Natural killer cell (primary cell): ENCODE results near the gene ORC6. TPM values are rescaled to one million over a fixed set of nuclear protein-coding genes. Genes with fewer than 3 reads are reported as not detected.

Experiments
- ATAC-seq, 3 donors: fragments of 150-1000 bp in 2 of 3; fragments of 200-7000 bp in 1 of 3; cut with Tn5 transposase; 1 replicate in 1 of 3; 2 replicates in 2 of 3; pipeline ENCODE4 v1.10.0; 2021; ENCODE audit warnings: mild to moderate bottlenecking in 2 of 3, moderate library complexity in 2 of 3
- DNase-seq, 2 donors: peaks; one replicate each; pipeline versions ENCODE4 v3.0.0 to v3.0.0-alpha.2; 2013 to 2021; ENCODE audit warnings: mixed read lengths in 1 of 2
- H3K27ac ChIP-seq: one replicate; pipeline ENCODE4 v1.5.1; 2013; ENCODE audit warnings: mild to moderate bottlenecking, low read length
- H3K27me3 ChIP-seq: one replicate; pipeline ENCODE4 v1.6.1; 2013; ENCODE audit warnings: low read length; ENCODE audit not compliant: control insufficient read depth, insufficient read depth
- H3K36me3 ChIP-seq: one replicate; pipeline ENCODE4 v1.6.1; 2013; ENCODE audit warnings: low read length; ENCODE audit not compliant: control insufficient read depth, insufficient read depth
- H3K4me1 ChIP-seq: one replicate; pipeline ENCODE4 v1.6.1; 2013; ENCODE audit warnings: low read length; ENCODE audit not compliant: control insufficient read depth, insufficient read depth
- H3K4me3 ChIP-seq: one replicate; pipeline ENCODE4 v1.5.1; 2013; ENCODE audit warnings: low read length
- H3K9me3 ChIP-seq: one replicate; pipeline ENCODE4 v1.6.1; 2013; ENCODE audit warnings: low read length; ENCODE audit not compliant: control insufficient read depth, insufficient read depth
- H3K27ac Mint-ChIP-seq, 2 donors: one replicate each; pipeline ENCODE4 v1.8.0; 2022; ENCODE audit warnings: mild to moderate bottlenecking in 2 of 2, mixed read lengths in 2 of 2, moderate library complexity in 1 of 2
- H3K27me3 Mint-ChIP-seq, 2 donors: one replicate each; pipeline ENCODE4 v1.8.0; 2022; ENCODE audit warnings: low read depth in 2 of 2, mixed read lengths in 2 of 2
- H3K36me3 Mint-ChIP-seq: one replicate; pipeline ENCODE4 v1.8.0; 2022; ENCODE audit warnings: mixed read lengths
- H3K4me1 Mint-ChIP-seq, 2 donors: one replicate each; pipeline ENCODE4 v1.8.0; 2022; ENCODE audit warnings: mixed read lengths in 2 of 2
- H3K4me3 Mint-ChIP-seq: one replicate; pipeline ENCODE4 v1.8.0; 2022; ENCODE audit warnings: mild to moderate bottlenecking, moderate library complexity, mixed read lengths
- H3K9me3 Mint-ChIP-seq, 2 donors: one replicate each; pipeline ENCODE4 v1.8.0; 2022; ENCODE audit warnings: mixed read lengths in 2 of 2
- WGBS: methylation state at CpG from one replicate; pipeline ENCODE4 v1.1.7; 2013; ENCODE audit warnings: missing lambda C conversion rate; ENCODE audit not compliant: insufficient coverage; 5-methylcytosine and 5-hydroxymethylcytosine counted together
- intact Hi-C: fragments of 100-400 bp; cut with micrococcal nuclease; formaldehyde crosslinking; loops from one replicate; pipeline ENCODE4 v1.14.2; 2022
- total RNA-seq, 4 donors: library from RNA; stranded (reverse); fragments of 120-200 nt in 1 of 4; gene quantifications; one replicate each; pipeline versions ENCODE4 v1.2.3 to v1.2.4, GENCODE V29; 2013 to 2022
- TF ChIP-seq, protein P1 (sequence below): fragments of 200-600 bp; IDR thresholded peaks from one replicate; pipeline ENCODE4 v1.8.0; 2022; ENCODE audit warnings: antibody characterized with exemption

ORC6 gene
- total RNA-seq, 3 donors from 2014 or later (not counting 1 experiment from before 2014, with no cell fraction given), result 2.9 to 11.4 (median 5.9) TPM

- H3K27ac ChIP-seq, result no peak overlapping the region
- no peaks in the 10 kb centered on the region for H3K9me3 Mint-ChIP-seq
- no peaks in the 10 kb centered on the region for H3K27me3 Mint-ChIP-seq
- no peaks in the 10 kb centered on the region for H3K27me3 ChIP-seq
- DNase-seq (no peak), ATAC-seq (no peak)
- H3K4me1 ChIP-seq, result peaks cover 7% of the 10 kb centered on the region
- intact Hi-C loops, result no loop called here
- H3K9me3 ChIP-seq, result no peaks in the 10 kb centered on the region
- no peaks in the 10 kb centered on the region for H3K36me3 Mint-ChIP-seq
- TF ChIP-seq, protein P1, sequence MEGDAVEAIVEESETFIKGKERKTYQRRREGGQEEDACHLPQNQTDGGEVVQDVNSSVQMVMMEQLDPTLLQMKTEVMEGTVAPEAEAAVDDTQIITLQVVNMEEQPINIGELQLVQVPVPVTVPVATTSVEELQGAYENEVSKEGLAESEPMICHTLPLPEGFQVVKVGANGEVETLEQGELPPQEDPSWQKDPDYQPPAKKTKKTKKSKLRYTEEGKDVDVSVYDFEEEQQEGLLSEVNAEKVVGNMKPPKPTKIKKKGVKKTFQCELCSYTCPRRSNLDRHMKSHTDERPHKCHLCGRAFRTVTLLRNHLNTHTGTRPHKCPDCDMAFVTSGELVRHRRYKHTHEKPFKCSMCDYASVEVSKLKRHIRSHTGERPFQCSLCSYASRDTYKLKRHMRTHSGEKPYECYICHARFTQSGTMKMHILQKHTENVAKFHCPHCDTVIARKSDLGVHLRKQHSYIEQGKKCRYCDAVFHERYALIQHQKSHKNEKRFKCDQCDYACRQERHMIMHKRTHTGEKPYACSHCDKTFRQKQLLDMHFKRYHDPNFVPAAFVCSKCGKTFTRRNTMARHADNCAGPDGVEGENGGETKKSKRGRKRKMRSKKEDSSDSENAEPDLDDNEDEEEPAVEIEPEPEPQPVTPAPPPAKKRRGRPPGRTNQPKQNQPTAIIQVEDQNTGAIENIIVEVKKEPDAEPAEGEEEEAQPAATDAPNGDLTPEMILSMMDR, result no peak
- no peak overlapping the region for H3K4me3 Mint-ChIP-seq
- peaks cover 0 to 7% of the 10 kb centered on the region in 2 donors for H3K4me1 Mint-ChIP-seq
- no peak overlapping the region for H3K4me3 ChIP-seq
- 92% methylated on average over 14 of the region's 15 CpGs for WGBS
- no peak overlapping the region for H3K27ac Mint-ChIP-seq
- no peaks in the 10 kb centered on the region for H3K36me3 ChIP-seq
Measured at GRCh38 chr16:46746821-46747776, 57.6 kb downstream of the ORC6 start.

Other genes starting within 250 kb of the ORC6 start
- 1 to 10 TPM; 2.2 to 3.6 (median 3.5) TPM for gene SHCBP1, start 68.3 kb upstream of the ORC6 start, total RNA-seq
- gene VPS35, start 481 bp upstream of the ORC6 start, total RNA-seq, result 10 to 100 TPM; 32.8 to 44.1 (median 43.7) TPM
- gene MYLK3, start 58.7 kb downstream of the ORC6 start, total RNA-seq, result under 1 TPM in 2 of 3 donors, not detected in 1; 0.42 to 0.73 TPM
- 10 to 100 TPM; 18.3 to 23.0 (median 18.8) TPM for gene C16orf87, start 141.5 kb downstream of the ORC6 start, total RNA-seq
- gene GPT2, start 194.7 kb downstream of the ORC6 start, total RNA-seq, result 1 to 10 TPM in 2 of 3 donors, under 1 TPM in 1; 0.64 to 1.3 (median 1.2) TPM